ENCODE results near the gene DNAH14.

- no peak for TF ChIP-seq TCF12 (IDR thresholded peaks at IDR 0.05; ENCODE audit: low read depth, low read length)
- no peak for TF ChIP-seq RAD51 (IDR thresholded peaks at IDR 0.05)
- TF ChIP-seq EZH2 (IDR thresholded peaks at IDR 0.05; ENCODE audit: borderline replicate concordance, control insufficient read depth, low read depth, low read length) = no peak
- no peak for TF ChIP-seq IKZF1 (conservative IDR thresholded peaks at IDR 0.05)
- TF ChIP-seq NFXL1 (IDR thresholded peaks at IDR 0.05; ENCODE audit: borderline replicate concordance) = no peak
- TF ChIP-seq, protein P1, sequence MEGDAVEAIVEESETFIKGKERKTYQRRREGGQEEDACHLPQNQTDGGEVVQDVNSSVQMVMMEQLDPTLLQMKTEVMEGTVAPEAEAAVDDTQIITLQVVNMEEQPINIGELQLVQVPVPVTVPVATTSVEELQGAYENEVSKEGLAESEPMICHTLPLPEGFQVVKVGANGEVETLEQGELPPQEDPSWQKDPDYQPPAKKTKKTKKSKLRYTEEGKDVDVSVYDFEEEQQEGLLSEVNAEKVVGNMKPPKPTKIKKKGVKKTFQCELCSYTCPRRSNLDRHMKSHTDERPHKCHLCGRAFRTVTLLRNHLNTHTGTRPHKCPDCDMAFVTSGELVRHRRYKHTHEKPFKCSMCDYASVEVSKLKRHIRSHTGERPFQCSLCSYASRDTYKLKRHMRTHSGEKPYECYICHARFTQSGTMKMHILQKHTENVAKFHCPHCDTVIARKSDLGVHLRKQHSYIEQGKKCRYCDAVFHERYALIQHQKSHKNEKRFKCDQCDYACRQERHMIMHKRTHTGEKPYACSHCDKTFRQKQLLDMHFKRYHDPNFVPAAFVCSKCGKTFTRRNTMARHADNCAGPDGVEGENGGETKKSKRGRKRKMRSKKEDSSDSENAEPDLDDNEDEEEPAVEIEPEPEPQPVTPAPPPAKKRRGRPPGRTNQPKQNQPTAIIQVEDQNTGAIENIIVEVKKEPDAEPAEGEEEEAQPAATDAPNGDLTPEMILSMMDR (IDR thresholded peaks at IDR 0.05 in 2 of 3, conservative IDR thresholded peaks at IDR 0.05 in 1 of 3; ENCODE audit: control insufficient read depth in 2 of 3, extremely low read depth in 1 of 3, insufficient read depth in 1 of 3, low read depth in 3 of 3, low read length in 3 of 3) = no peak
- TF ChIP-seq RBBP5 (conservative IDR thresholded peaks at IDR 0.05) = no peak
- no peak for TF ChIP-seq NFYA (IDR thresholded peaks at IDR 0.05; ENCODE audit: borderline replicate concordance, low read depth, low read length)
Observed at GRCh38 chr1:225442123-225442505, 512.6 kb downstream of the DNAH14 start.

Data from GM12878 (cell line).